NCI-H69 (cell line): Measurements from ENCODE around the gene CILP2.

ENCODE experiments used
- DNase-seq: peaks from one replicate; lab custom pipeline; 2025; lab: John Stamatoyannopoulos, UW

Gene CILP2

GRCh38 chr19:19528721-19529490 is 9.2 kb upstream of the CILP2 start, which contains the start of gene YJEFN3:
YJEFN3 (plus strand) TSS chr19:19528911; CDS start chr19:19528933, 22 bp downstream.
- peak; percentile 78 for DNase-seq

- DNase-seq, result no peak
Observed at GRCh38 chr19:19529783-19530422, 8.2 kb upstream of the CILP2 start.

- DNase-seq, result peak; percentile 16
Observed at GRCh38 chr19:19530423-19530804, 7.7 kb upstream of the CILP2 start.

- DNase-seq, result no peak
Observed at GRCh38 chr19:19530889-19531288, 7.2 kb upstream of the CILP2 start.

GRCh38 chr19:19531951-19532805 is 5.9 kb upstream of the CILP2 start:
- DNase-seq, result peak; percentile 85

GRCh38 chr19:19532806-19533701 is 5.0 kb upstream of the CILP2 start:
- DNase-seq, result no peak

- DNase-seq, result no peak
Observed at GRCh38 chr19:19533841-19534240, 4.2 kb upstream of the CILP2 start.

- DNase-seq, result no peak
Observed at GRCh38 chr19:19534556-19535265, 3.4 kb upstream of the CILP2 start.

GRCh38 chr19:19535311-19536191 is 2.5 kb upstream of the CILP2 start:
- DNase-seq, result no peak

GRCh38 chr19:19537075-19538048 is 703 bp upstream of the CILP2 start:
- DNase-seq, result peak; percentile 67

GRCh38 chr19:19538785-19539166 is 711 bp downstream of the CILP2 start:
- DNase-seq, result peak; percentile 29

- no peak for DNase-seq
Observed at GRCh38 chr19:19539698-19540063, 1.6 kb downstream of the CILP2 start.

- peak; percentile 27 for DNase-seq
Observed at GRCh38 chr19:19540064-19540714, 2.1 kb downstream of the CILP2 start.

GRCh38 chr19:19540715-19541515 is 2.9 kb downstream of the CILP2 start:
- peak; percentile 33 for DNase-seq

GRCh38 chr19:19541616-19542015 is 3.6 kb downstream of the CILP2 start:
- DNase-seq, result no peak

- DNase-seq, result no peak
Observed at GRCh38 chr19:19542507-19542906, 4.4 kb downstream of the CILP2 start.

- DNase-seq, result no peak
Observed at GRCh38 chr19:19543101-19543500, 5.0 kb downstream of the CILP2 start.
